Measurements from ENCODE around the gene SOCS6.
"Not testable (repeated sequence)": the region's sequence is repeated elsewhere in the genome, so short reads cannot be mapped to it uniquely, and the experiment has no call there.

DNA sequence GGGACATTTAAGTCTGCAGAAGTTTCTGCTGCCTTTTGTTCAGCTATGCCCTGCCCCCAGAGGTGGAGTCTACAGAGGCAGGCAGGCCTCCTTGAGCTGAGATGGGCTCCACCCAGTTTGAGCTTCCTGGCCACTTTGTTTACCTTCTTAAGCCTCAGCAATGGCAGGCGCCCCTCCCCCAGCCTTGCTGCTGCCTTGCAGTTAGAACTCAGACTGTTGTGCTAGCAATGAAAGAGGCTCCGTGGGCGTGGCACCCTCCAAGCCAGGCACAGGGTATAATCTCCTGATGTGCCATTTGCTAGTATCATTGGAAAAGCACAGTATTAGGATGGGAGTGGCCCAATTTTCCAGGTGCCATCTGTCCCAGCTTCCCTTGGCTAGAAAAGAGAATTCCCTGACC lies 59.6 kb downstream of the SOCS6 start:
- TF ChIP-seq CEBPB (IDR thresholded peaks at IDR 0.05; ENCODE audit: low read depth); ELF1 (IDR thresholded peaks at IDR 0.05; ENCODE audit: borderline replicate concordance, low read depth); REST (IDR thresholded peaks at IDR 0.05; ENCODE audit: low read depth); POLR2AphosphoS5 (IDR thresholded peaks at IDR 0.05; ENCODE audit: low read depth, low read length): not testable (repeated sequence)
- TF ChIP-seq, protein P1, sequence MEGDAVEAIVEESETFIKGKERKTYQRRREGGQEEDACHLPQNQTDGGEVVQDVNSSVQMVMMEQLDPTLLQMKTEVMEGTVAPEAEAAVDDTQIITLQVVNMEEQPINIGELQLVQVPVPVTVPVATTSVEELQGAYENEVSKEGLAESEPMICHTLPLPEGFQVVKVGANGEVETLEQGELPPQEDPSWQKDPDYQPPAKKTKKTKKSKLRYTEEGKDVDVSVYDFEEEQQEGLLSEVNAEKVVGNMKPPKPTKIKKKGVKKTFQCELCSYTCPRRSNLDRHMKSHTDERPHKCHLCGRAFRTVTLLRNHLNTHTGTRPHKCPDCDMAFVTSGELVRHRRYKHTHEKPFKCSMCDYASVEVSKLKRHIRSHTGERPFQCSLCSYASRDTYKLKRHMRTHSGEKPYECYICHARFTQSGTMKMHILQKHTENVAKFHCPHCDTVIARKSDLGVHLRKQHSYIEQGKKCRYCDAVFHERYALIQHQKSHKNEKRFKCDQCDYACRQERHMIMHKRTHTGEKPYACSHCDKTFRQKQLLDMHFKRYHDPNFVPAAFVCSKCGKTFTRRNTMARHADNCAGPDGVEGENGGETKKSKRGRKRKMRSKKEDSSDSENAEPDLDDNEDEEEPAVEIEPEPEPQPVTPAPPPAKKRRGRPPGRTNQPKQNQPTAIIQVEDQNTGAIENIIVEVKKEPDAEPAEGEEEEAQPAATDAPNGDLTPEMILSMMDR (IDR thresholded peaks at IDR 0.05 in 2 of 3, conservative IDR thresholded peaks at IDR 0.05 in 1 of 3; ENCODE audit: borderline replicate concordance in 1 of 3, insufficient read depth in 1 of 3, low read depth in 2 of 3, low read length in 2 of 3) = not testable (repeated sequence)

All from HCT116 (cell line).